Adrenal gland (tissue), 12 donors: Measurements from ENCODE around the gene KLHL7. TPM values are rescaled to one million over a fixed set of nuclear protein-coding genes. Genes with fewer than 3 reads are reported as not detected.
A peak's percentile ranks its signal among the peaks of the same experiment; 100 is the strongest.

Experiments
- DNase-seq, 7 donors: peaks; one replicate each; pipeline ENCODE4 v3.0.0-alpha.2; 2019 to 2020
- H3K27ac ChIP-seq, 5 donors: fragments of 200-600 bp; sonication (generic) in 4 of 5; 1 replicate in 3 of 5; 2 replicates in 2 of 5; pipeline versions ENCODE4 v1.5.1 to v1.8.0; 2016 to 2020; ENCODE audit warnings: mild to moderate bottlenecking in 1 of 5
- H3K27me3 ChIP-seq: fragments of 200-600 bp; 2 replicates; pipeline ENCODE4 v1.8.0; 2021
- H3K36me3 ChIP-seq, 2 donors: fragments of 200-600 bp; replicated peaks in 1 of 2; 1 replicate in 1 of 2; 2 replicates in 1 of 2; pipeline versions ENCODE4 v1.5.1 to v1.8.0; 2018 to 2022
- H3K4me1 ChIP-seq, 2 donors: fragments of 200-600 bp; replicated peaks in 1 of 2; 1 replicate in 1 of 2; 2 replicates in 1 of 2; pipeline versions ENCODE4 v1.5.1 to v1.8.0; 2018 to 2021
- H3K4me3 ChIP-seq, 4 donors: fragments of 200-600 bp; sonication (generic) in 3 of 4; one replicate each; pipeline ENCODE4 v1.5.1; 2016 to 2018
- H3K9me3 ChIP-seq, 3 donors: fragments of 200-600 bp; sonication (generic) in 1 of 3; replicated peaks in 1 of 3; 1 replicate in 2 of 3; 2 replicates in 1 of 3; pipeline versions ENCODE4 v1.5.1 to v1.8.0; 2016 to 2021
- POLR2A ChIP-seq, 2 donors: fragments of 450-650 bp; IDR thresholded peaks; one replicate each; pipeline ENCODE4 v1.6.1; 2017; ENCODE audit warnings: antibody characterized with exemption in 2 of 2, mild to moderate bottlenecking in 2 of 2, moderate library complexity in 1 of 2
- WGBS, 4 donors: extraction: QIAGEN DNeasy Blood & Tissue Kit in 2 of 4; methylation state at CpG; one replicate each; pipeline versions ENCODE4 v1.1.5 to v1.1.7; 2013 to 2017; 5-methylcytosine and 5-hydroxymethylcytosine counted together
- intact Hi-C, 2 donors: fragments of 100-400 bp; cut with DNase I; formaldehyde crosslinking; loops; one replicate each; pipeline versions ENCODE4 v1.14.1 to v1.15.0; 2022 to 2023
- polyA plus RNA-seq, 3 donors: library from polyadenylated mRNA; stranded (reverse); fragments of 200-250 nt in 2 of 3; fragments of 350-450 nt in 1 of 3; fragmentation: Illumina TruSeq in 1 of 3; extraction: RNeasy Lipid Tissue Mini Kit (QIAGEN cat#74804) in 1 of 3; gene quantifications; one replicate each; pipeline ENCODE4 v1.2.3, GENCODE V29; 2013 to 2014
- total RNA-seq, 9 donors: library from RNA; depleted of rRNA in 4 of 9; stranded (reverse); fragments of >200 nt in 4 of 9; fragments of 120-200 nt in 1 of 9; fragmentation: NEBNext Ultra II Directional in 1 of 9; extraction: Animal tissue kit (Norgen Biotek cat#: 25700) in 1 of 9; gene quantifications; one replicate each; pipeline versions ENCODE4 v1.1.0 to v1.2.4, GENCODE V29; 2013 to 2023
- TF ChIP-seq, protein P1 (sequence below), 6 experiments: fragments of 450-650 bp in 4 of 6; fragments of 200-600 bp in 2 of 6; sonication (generic) in 1 of 6; IDR thresholded peaks; 1 replicate in 5 of 6; 2 replicates in 1 of 6; pipeline versions ENCODE4 v1.5.1 to v1.8.0; 2016 to 2021; ENCODE audit warnings: antibody characterized with exemption in 6 of 6, mild to moderate bottlenecking in 2 of 6, moderate library complexity in 1 of 6
- donor health status: healthy with polysubstance abuse.
- donor health status: Bipolar disorder and iron deficiency.
- donor health status: DM: yes; HTN: yes; CAD: no.
- donor health status: DM: no; HTN: no; CAD: no.
- donor health status: DM: no; HTN: no; CAD: no.
- donor health status: DM: yes; HTN: yes; CAD: no.

The KLHL7 gene
- total and polyA plus RNA-seq, 12 donors: 13.5 to 74.9 (median 41.9) TPM

- Histone ChIP-seq H3K36me3 (peaks cover 0 to 21% of the 10 kb centered on the region in 2 donors), H3K4me3 (peak overlapping the region in 1 of 4 donors; percentile 77), H3K27me3 (no peaks in the 10 kb centered on the region), H3K4me1 (peaks cover 12 to 38% of the 10 kb centered on the region in 2 donors), H3K27ac (no peak overlapping the region), H3K9me3 (no peaks in the 10 kb centered on the region)
- intact Hi-C loops: loop anchor here (5.0 to 10.0 kb wide), 2 partner anchors 76 to 79 kb away; partner anchors contain the start of gene KLHL7 (in 2 of the 2)
- DNase-seq: no peak
- TF ChIP-seq POLR2A (IDR thresholded peaks at IDR 0.05): no peak
- TF ChIP-seq, protein P1, sequence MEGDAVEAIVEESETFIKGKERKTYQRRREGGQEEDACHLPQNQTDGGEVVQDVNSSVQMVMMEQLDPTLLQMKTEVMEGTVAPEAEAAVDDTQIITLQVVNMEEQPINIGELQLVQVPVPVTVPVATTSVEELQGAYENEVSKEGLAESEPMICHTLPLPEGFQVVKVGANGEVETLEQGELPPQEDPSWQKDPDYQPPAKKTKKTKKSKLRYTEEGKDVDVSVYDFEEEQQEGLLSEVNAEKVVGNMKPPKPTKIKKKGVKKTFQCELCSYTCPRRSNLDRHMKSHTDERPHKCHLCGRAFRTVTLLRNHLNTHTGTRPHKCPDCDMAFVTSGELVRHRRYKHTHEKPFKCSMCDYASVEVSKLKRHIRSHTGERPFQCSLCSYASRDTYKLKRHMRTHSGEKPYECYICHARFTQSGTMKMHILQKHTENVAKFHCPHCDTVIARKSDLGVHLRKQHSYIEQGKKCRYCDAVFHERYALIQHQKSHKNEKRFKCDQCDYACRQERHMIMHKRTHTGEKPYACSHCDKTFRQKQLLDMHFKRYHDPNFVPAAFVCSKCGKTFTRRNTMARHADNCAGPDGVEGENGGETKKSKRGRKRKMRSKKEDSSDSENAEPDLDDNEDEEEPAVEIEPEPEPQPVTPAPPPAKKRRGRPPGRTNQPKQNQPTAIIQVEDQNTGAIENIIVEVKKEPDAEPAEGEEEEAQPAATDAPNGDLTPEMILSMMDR (IDR thresholded peaks at IDR 0.05): no peak
- 92 to 94% (median 93%) methylated on average over 20 of the region's 20 CpGs for WGBS, 4 donors
Observed at GRCh38 chr7:23183279-23184012, 77.9 kb downstream of the KLHL7 start.

GRCh38 chr7:23184291-23184690 lies 78.7 kb downstream of the KLHL7 start:
- H3K36me3 ChIP-seq: peaks cover 0 to 27% of the 10 kb centered on the region in 2 donors
- 73 to 89% (median 84%) methylated on average over 1 of the region's 1 CpG for WGBS, 4 donors

DNA sequence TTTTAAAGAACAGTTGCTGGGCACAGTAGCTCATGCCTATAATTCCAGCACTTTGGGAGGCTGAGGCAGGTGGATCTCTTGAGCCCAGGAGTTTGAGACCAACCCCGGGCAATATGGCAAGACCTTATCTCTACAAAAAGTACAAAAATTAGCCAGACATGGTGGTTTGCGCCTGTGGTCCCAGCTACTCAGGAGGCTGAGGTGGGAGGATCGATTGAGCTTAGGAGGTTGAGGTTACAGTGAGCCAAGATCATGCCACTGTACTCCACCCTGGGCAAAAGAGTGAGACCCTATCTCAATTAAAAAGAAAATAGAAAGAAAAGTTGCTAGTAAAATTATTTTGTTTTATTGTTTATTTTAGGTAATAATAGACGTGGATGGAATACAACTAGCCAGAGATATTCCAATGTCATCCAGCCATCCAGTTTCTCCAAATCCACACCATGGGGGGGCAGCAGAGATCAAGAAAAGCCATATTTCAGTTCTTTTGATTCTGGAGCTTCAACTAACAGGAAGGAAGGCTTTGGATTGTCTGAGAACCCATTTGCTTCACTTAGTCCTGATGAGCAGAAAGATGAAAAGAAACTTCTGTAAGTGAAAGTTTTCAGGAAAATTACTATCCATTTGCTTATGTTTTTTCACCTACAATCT lies 79.2 kb downstream of the KLHL7 start:
- Histone ChIP-seq H3K27me3 (no peaks in the 10 kb centered on the region), H3K36me3 (peaks cover 0 to 31% of the 10 kb centered on the region in 2 donors), H3K27ac (no peak overlapping the region), H3K4me1 (peaks cover 12 to 38% of the 10 kb centered on the region in 2 donors), H3K4me3 (no peak overlapping the region), H3K9me3 (no peaks in the 10 kb centered on the region)
- DNase-seq: peak in 6 of 7 donors; percentile 28 to 72 (median 35)
- TF ChIP-seq, protein P1 (IDR thresholded peaks at IDR 0.05): peak in 5 of 6 experiments; percentile 7 to 42 (median 33)
- no peak for TF ChIP-seq POLR2A (IDR thresholded peaks at IDR 0.05)
- intact Hi-C loops: loop anchor here (5.0 to 10.0 kb wide), 2 partner anchors 78 to 80 kb away; partner anchors contain the start of gene KLHL7 (in 2 of the 2)
- 70 to 81% (median 78%) methylated on average over 4 of the region's 4 CpGs for WGBS, 4 donors

More at GRCh38 chr7:23184291-23184690, 78.7 kb downstream of the KLHL7 start:
- Histone ChIP-seq H3K4me1 (peaks cover 12 to 38% of the 10 kb centered on the region in 2 donors), H3K27ac (no peak overlapping the region), H3K4me3 (no peak overlapping the region), H3K27me3 (no peaks in the 10 kb centered on the region), H3K9me3 (no peaks in the 10 kb centered on the region)
- no peak for DNase-seq
- TF ChIP-seq, protein P1 (IDR thresholded peaks at IDR 0.05): no peak
- no peak for TF ChIP-seq POLR2A (IDR thresholded peaks at IDR 0.05)
- intact Hi-C loops: loop anchor here (5.0 to 10.0 kb wide), 2 partner anchors 77 to 79 kb away; partner anchors contain the start of gene KLHL7 (in 2 of the 2)

GRCh38 chr7:23185980-23186379 lies 80.4 kb downstream of the KLHL7 start:
- DNase-seq: no peak
- Histone ChIP-seq H3K27me3 (no peaks in the 10 kb centered on the region), H3K36me3 (peaks cover 0 to 31% of the 10 kb centered on the region in 2 donors), H3K4me3 (no peak overlapping the region), H3K27ac (no peak overlapping the region), H3K4me1 (peaks cover 12 to 36% of the 10 kb centered on the region in 2 donors), H3K9me3 (no peaks in the 10 kb centered on the region)
- 62 to 78% (median 71%) methylated on average over 1 of the region's 1 CpG for WGBS, 4 donors
- intact Hi-C loops: loop anchor here in 1 of 2 donors (10.0 kb wide), 1 partner anchor 81 kb away; the partner anchor contains the start of gene KLHL7
- TF ChIP-seq, protein P1 (IDR thresholded peaks at IDR 0.05): no peak
- no peak for TF ChIP-seq POLR2A (IDR thresholded peaks at IDR 0.05)
